ENCODE measurements around the gene KRT79. TPM values are rescaled to one million over a fixed set of nuclear protein-coding genes. Genes with fewer than 3 reads are reported as not detected.

KRT79 gene
- total and polyA plus RNA-seq, 12 donors, result 0.30 TPM; not detected in 11

GRCh38 chr12:52834727-52835001, 553 bp upstream of the KRT79 start:
- H3K4me1 ChIP-seq, result peaks cover 0 to 3% (median 0%) of the 10 kb centered on the region in 9 donors
- no peak overlapping the region for H3K4me3 ChIP-seq
- no peak overlapping the region for H3K27ac ChIP-seq
- 62 to 71% methylated on average over 4 of the region's 4 CpGs for WGBS, 2 donors
- H3K27me3 ChIP-seq, result peaks cover 0 to 75% (median 38%) of the 10 kb centered on the region in 7 donors
- ATAC-seq, result no peak
- no peaks in the 10 kb centered on the region for H3K36me3 ChIP-seq
- intact Hi-C loops (cut with DNase I), result no loop called here
- no peak for TF ChIP-seq CTCF (IDR thresholded peaks at IDR 0.05)
- DNase-seq, result no peak
- no peaks in the 10 kb centered on the region for H3K9me3 ChIP-seq

- intact Hi-C loops (cut with DNase I), result no loop called here
- peaks cover 0 to 3% (median 0%) of the 10 kb centered on the region in 9 donors for H3K4me1 ChIP-seq
- ATAC-seq (no peak), DNase-seq (no peak)
- no peaks in the 10 kb centered on the region for H3K36me3 ChIP-seq
- 88 to 92% methylated on average over 20 of the region's 20 CpGs for WGBS, 2 donors
- H3K27me3 ChIP-seq, result peaks cover 0 to 62% (median 24%) of the 10 kb centered on the region in 7 donors
- no peak overlapping the region for H3K27ac ChIP-seq
- H3K4me3 ChIP-seq, result no peak overlapping the region
- TF ChIP-seq CTCF (IDR thresholded peaks at IDR 0.05), result no peak
- no peaks in the 10 kb centered on the region for H3K9me3 ChIP-seq
These were observed 866 bp downstream of the KRT79 start for GRCh38 chr12:52832985-52833905.

- Histone ChIP-seq H3K4me3 (no peak overlapping the region), H3K36me3 (no peaks in the 10 kb centered on the region), H3K27me3 (peaks cover 0 to 56% (median 23%) of the 10 kb centered on the region in 7 donors), H3K9me3 (no peaks in the 10 kb centered on the region), H3K27ac (no peak overlapping the region), H3K4me1 (peaks cover 0 to 3% (median 0%) of the 10 kb centered on the region in 9 donors)
- intact Hi-C loops (cut with DNase I), result no loop called here
- 59 to 72% methylated on average over 3 of the region's 3 CpGs for WGBS, 2 donors
- ATAC-seq, result no peak
- no peak for TF ChIP-seq CTCF (IDR thresholded peaks at IDR 0.05)
- DNase-seq, result no peak
These were observed 1.7 kb downstream of the KRT79 start for GRCh38 chr12:52832451-52832850.

GRCh38 chr12:52831251-52831650, 2.9 kb downstream of the KRT79 start:
- Histone ChIP-seq H3K4me1 (peaks cover 0 to 2% (median 0%) of the 10 kb centered on the region in 9 donors), H3K36me3 (no peaks in the 10 kb centered on the region), H3K27ac (no peak overlapping the region), H3K4me3 (no peak overlapping the region), H3K9me3 (no peaks in the 10 kb centered on the region), H3K27me3 (peaks cover 0 to 51% (median 12%) of the 10 kb centered on the region in 7 donors)
- DNase-seq (no peak), ATAC-seq (no peak)
- intact Hi-C loops (cut with DNase I), result no loop called here
- no peak for TF ChIP-seq CTCF (IDR thresholded peaks at IDR 0.05)
- 84 to 86% methylated on average over 7 of the region's 7 CpGs for WGBS, 2 donors
